ENCODE results near the gene ERRFI1.

ERRFI1 gene

DNA sequence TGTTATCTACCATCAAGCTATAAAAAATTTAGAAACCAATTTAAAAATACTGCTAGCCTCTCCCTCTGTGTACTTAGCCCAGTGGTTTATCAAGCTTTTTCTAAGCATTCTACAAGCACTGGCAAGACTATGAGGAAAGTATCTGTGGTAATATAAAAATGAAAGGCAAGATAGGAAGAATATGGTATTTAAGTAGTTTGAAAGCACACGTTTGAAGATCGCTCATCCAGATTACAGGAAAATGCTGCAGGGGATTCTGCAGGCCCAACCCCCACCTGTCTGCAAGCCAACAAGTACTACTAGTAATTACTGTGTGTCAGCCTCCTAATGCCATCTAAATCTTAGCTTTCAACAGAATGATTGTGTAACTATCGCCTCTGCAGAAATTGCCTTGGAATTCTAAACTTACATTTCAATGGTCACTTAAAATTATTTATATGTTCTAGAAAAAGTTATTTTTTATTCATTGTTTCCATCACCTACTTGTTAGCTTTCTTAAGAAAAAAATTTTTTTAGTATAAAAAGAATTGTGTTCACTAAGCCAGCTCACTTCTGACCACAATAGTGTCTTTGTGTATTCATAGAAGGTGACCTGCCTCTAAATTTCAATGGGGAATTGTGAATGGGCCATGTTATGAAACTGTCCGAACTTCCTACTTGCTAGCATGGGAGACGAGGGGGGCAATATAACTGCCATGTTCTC lies 8.5 kb downstream of the ERRFI1 start:
- DNase-seq: no peak

DNA sequence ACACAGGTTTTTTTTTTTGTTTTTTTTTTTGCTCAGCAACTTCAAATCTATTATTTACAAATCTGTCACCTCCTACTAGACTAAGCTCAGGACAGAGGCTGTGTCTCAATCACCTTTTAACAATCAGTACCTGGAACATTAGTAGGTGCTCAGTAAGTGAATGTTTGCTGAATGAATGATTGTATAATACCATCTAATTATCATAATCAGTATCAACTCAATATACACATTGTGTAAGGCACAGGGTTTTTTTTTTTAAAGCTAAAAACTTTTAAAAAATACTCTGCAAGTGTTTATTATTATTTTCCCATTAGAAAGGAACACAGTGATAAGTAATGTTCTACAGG lies 9.2 kb downstream of the ERRFI1 start:
- no peak for DNase-seq

GRCh38 chr1:8016210-8016894 lies 9.8 kb downstream of the ERRFI1 start:
- DNase-seq: no peak

GRCh38 chr1:8015809-8016165 lies 10.3 kb downstream of the ERRFI1 start:
- DNase-seq: no peak

GRCh38 chr1:8015036-8015808 lies 10.9 kb downstream of the ERRFI1 start:
- peak; percentile 46 for DNase-seq

- no peak for DNase-seq
These were observed 11.6 kb downstream of the ERRFI1 start for GRCh38 chr1:8014381-8014988.

- no peak for DNase-seq
These were observed 12.3 kb downstream of the ERRFI1 start for GRCh38 chr1:8013800-8014199.

DNA sequence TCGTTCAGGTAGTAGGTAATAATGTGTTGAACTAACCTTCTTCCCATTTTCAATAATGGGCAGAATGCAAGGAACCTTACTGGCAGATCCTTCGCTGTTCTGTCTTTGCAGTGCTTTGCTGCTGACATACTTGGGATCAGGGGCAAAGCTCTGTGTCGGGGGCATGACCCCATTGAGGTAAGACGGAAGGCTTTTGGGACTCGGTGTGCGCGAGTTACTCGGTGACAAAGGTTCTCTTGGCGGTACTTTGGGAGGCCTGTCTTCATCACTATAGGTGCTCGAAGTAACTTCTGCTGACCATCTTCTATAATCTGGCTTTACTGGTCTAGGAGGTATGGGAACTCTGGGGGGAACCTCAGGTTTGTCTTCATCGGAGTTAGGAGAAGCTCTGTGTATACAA lies 12.7 kb downstream of the ERRFI1 start:
- DNase-seq: no peak

GRCh38 chr1:8012955-8013354 lies 13.2 kb downstream of the ERRFI1 start:
- no peak for DNase-seq

GRCh38 chr1:8011923-8012858 lies 13.9 kb downstream of the ERRFI1 start:
- DNase-seq: no peak

GRCh38 chr1:8011016-8011415 lies 15.1 kb downstream of the ERRFI1 start:
- no peak for DNase-seq

DNA sequence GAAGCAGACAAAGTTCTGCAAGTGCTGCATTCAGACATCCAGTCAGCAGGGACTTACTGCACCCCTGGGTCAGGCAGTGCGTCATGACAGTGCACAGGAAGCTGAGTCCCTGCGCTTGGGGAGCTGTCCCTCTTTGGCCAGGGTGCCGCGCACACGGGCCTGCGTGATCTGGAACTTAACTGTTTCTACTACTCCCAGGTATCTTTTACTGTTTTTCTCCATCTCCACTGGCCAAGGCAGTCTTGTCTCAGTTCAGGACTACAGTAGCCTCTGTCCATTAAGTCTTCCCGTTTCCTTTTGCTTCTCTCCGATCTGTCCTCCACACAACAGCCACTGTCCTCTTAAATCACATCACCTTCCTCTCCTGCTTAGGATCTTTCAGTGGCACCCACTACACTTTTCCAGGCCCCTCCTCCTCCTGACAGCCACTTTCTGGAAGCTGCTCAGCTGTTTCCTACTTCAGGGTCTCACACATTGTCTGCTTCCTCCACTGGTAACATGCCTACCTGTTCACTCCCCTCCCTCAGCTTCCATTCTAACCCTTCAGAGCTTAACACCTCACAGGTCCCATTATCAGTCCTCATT lies 15.9 kb downstream of the ERRFI1 start:
- no peak for DNase-seq

DNA sequence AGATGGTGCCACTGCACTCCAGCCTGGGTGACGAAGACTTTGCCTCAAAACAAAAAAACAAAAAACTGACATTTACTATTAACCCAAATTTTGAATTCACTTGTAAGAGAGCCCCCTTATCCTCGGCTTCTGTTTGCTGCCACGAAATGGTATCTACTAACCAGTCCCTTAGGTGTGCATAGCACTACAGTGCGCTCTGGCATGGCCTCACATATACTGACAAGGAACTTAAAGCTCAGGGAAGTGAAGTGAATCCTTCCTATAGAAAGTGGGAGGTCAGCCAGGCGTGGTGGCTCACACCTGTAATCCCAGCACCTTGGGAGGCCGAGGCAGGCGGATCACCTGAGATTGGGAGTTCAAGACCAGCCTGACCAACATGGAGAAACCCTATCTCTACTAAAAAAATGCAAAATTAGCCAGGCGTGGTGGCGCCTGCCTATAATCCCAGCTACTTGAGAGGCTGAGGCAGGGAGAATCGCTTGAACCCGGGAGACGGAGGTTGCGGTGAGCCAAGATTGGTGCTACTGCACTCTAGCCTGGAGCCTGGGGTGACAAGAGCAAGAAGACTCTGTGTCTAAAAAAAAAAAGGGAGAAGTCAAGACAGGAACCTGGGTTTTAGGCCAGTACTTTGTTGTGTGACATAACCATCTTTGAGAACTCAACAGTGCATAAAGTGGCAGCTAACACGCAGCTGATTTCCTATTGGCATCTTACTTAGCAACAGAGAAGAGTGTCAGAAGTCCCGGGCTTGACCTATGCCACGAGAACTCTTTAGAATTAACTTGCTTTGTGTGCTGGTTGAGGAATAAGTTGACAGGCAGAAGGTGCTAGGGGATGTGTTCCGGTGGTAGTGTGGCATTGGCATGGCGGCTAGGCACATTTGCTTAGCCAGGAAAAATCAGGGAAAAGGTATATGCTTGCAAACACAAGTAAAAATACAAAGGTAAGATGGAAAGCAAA lies 16.8 kb downstream of the ERRFI1 start:
- DNase-seq: no peak

DNA sequence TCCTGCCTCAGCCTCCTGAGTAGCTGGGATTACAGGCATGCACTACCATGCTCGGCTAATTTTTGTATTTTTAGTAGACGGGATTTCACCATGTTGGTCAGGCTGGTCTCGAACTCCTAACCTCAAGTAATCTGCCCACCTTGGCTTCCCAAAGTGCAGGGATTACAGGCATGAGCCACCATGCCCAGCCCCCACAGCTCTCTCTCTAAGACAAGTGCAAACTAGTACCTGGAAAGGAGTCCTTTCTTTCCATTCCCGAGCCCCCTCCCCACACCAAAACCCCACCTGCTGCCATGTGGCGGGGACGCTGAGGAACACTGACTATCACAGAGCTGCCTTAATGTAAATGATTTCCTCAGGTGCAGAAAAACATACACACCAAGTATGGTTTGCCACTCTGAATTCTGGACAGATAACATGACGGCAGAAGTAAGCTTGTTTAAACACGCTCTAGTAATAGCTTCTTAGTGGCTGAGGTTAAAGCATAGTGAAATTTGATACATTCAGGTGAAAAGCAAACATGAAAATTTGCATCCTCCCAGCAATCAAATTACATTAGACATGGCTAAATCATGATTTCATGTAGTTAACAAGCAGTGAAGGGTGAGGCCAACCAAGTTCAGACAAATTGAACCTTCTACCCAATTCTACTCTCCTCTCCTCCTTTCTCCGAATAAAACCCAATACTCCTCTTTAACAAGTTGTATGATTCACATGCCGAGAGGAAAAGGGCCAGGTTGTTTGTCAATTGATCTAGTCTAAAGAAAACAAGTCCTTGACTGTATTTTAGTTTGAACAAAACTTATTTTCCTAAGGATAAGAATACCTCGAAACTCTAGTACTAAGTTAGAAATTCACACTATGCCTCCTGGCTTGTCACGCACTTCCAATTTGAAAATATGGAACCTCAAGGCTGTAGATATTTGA lies 19.8 kb downstream of the ERRFI1 start:
- DNase-seq: peak; percentile 84

- DNase-seq: peak; percentile 54
These were observed 21.1 kb downstream of the ERRFI1 start for GRCh38 chr1:8004803-8005573.

DNA sequence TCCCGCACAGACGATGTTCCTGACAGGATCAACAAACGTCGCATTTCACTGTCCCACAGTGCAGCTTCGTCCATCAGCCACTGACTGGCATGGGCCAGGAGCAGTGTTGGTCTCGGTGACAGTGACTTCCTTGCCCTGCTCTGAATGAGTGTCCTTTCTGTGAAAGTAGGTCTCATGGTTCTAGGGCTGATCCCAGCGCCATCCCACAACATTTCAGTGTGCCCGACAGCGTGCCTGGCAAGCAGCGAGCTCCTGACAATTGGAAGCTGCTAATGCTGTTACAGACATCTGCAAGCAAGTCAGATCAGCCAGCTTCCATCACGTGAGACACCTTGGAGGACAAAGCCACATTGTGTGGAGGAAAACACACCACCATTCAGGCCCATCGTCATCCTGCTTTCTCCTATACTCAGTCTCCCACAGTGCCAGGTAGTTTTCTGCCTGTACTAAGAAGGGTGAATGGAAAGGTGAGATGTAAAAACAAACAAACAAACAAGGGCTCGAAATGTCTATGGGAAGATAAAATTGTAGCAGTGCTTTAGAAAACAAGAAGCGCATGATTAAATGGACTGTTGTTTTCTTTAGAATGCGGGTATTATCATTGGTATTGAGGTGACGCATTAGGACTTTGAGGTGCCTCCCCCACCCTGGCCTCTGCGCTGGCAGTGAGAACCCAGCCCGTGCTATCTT lies 21.9 kb downstream of the ERRFI1 start:
- DNase-seq: no peak

- DNase-seq: no peak
These were observed 22.5 kb downstream of the ERRFI1 start for GRCh38 chr1:8003438-8004112.

- DNase-seq: no peak
These were observed 23.2 kb downstream of the ERRFI1 start for GRCh38 chr1:8002921-8003320.
